Activated T-helper 2 cell treated with anti-CD3 and anti-CD28 coated beads, Interferon-gamma antibody, Interleukin-2, Interleukin-4, amounts not matched to agents 10 μg/mL and 5 μg/mL and 100 μg/mL, durations not matched to agents 14 hours and 24 hours and 36 hours (primary cell): Measurements from ENCODE around the gene NCDN. TPM values are rescaled to one million over a fixed set of nuclear protein-coding genes. Genes with fewer than 3 reads are reported as not detected.

Experiments used
- DNase-seq: peaks from one replicate; pipeline ENCODE4 v3.0.0; 2021; ENCODE audit warnings: low spot score
- H3K27ac Mint-ChIP-seq: one replicate; pipeline ENCODE4 v1.8.0; 2021; ENCODE audit warnings: mixed read lengths
- H3K27me3 Mint-ChIP-seq: one replicate; pipeline ENCODE4 v1.8.0; 2021; ENCODE audit warnings: low read depth, mixed read lengths
- H3K36me3 Mint-ChIP-seq: one replicate; pipeline ENCODE4 v1.8.0; 2021; ENCODE audit warnings: low read depth, mixed read lengths
- H3K4me1 Mint-ChIP-seq: one replicate; pipeline ENCODE4 v1.8.0; 2021; ENCODE audit warnings: low read depth, mixed read lengths
- H3K4me3 Mint-ChIP-seq: one replicate; pipeline ENCODE4 v1.8.0; 2021; ENCODE audit warnings: low read depth, mild to moderate bottlenecking, moderate library complexity, mixed read lengths
- H3K9me3 Mint-ChIP-seq: one replicate; pipeline ENCODE4 v1.8.0; 2021; ENCODE audit warnings: mixed read lengths
- intact Hi-C: fragments of 100-400 bp; cut with micrococcal nuclease; formaldehyde crosslinking; loops from one replicate; pipeline ENCODE4 v1.15.1; 2023
- total RNA-seq: library from RNA; stranded (reverse); gene quantifications from 2 replicates; pipeline ENCODE4 v1.2.3, GENCODE V29; 2022

The NCDN gene
- total RNA-seq, 1 donor from 2014 or later, result 32.6 TPM

- peaks cover 52% of the 10 kb centered on the region for H3K36me3 Mint-ChIP-seq
Measured at GRCh38 chr1:35611655-35612054, 54.1 kb downstream of the NCDN start.

GRCh38 chr1:35615440-35615839, 57.8 kb downstream of the NCDN start:
- Mint-ChIP-seq H3K27me3 (no peaks in the 10 kb centered on the region), H3K27ac (no peak overlapping the region), H3K36me3 (peaks cover 51% of the 10 kb centered on the region), H3K9me3 (no peaks in the 10 kb centered on the region), H3K4me1 (peaks cover 5% of the 10 kb centered on the region), H3K4me3 (no peak overlapping the region)
- intact Hi-C loops, result no loop called here
- DNase-seq, result no peak

More at GRCh38 chr1:35611655-35612054, 54.1 kb downstream of the NCDN start:
- Mint-ChIP-seq H3K4me3 (no peak overlapping the region), H3K4me1 (peaks cover 7% of the 10 kb centered on the region), H3K27me3 (no peaks in the 10 kb centered on the region), H3K27ac (no peak overlapping the region), H3K9me3 (no peaks in the 10 kb centered on the region)
- intact Hi-C loops, result no loop called here
- no peak for DNase-seq

Other genes with a start within 250 kb of the NCDN start
- 40.9 and 46.5 TPM in 2 replicates for gene KIAA0319L, start 396 bp upstream of the NCDN start, total RNA-seq
- 0.50 and 0.51 TPM in 2 replicates for gene TFAP2E, start 15.5 kb downstream of the NCDN start, total RNA-seq
- 123 and 124 TPM in 2 replicates for gene PSMB2, start 83.7 kb downstream of the NCDN start, total RNA-seq
- gene C1orf216, start 161.1 kb downstream of the NCDN start, total RNA-seq, result 25.4 and 26.2 TPM in 2 replicates
- 55.2 and 55.8 TPM in 2 replicates for gene CLSPN, start 212.2 kb downstream of the NCDN start, total RNA-seq